Measurements from ENCODE around the gene UNC93B1. TPM values are rescaled to one million over a fixed set of nuclear protein-coding genes. Genes with fewer than 3 reads are reported as not detected.
A peak's percentile ranks its signal among the peaks of the same experiment; 100 is the strongest.

Gene UNC93B1
- polyA plus RNA-seq, 2 of the 4 experiments (the other 2 are of a cell fraction) = 49.4 to 51.2 TPM

GRCh38 chr11:68009391-68010089 is 5.6 kb upstream of the UNC93B1 start:
- Histone ChIP-seq H3K4me1 (peaks cover 71% of the 10 kb centered on the region), H3K4me2 (peak overlapping the region; percentile 96), H3K4me3 (peak overlapping the region; percentile 66), H3K9me3 (no peaks in the 10 kb centered on the region), H3K27ac (peak overlapping the region; percentile 99 to 100)
- ChIA-PET POLR2A (interaction anchor here (0.8 to 3.1 kb wide), 12 partner anchors 10 to 636 kb away, joined by 3 to 22 read pairs (median 10); partner anchors contain the start of genes CLCF1, NDUFS8 and TCIRG1), CTCF (interaction anchor here (0.6 to 10.7 kb wide), 22 partner anchors 7 to 205 kb away, joined by 3 to 204 read pairs (median 4); partner anchors contain the start of gene TCIRG1)
- ATAC-seq (no peak), FAIRE-seq (no peak), DNase-seq (ENCODE audit: low read depth in 1 of 2, low spot score in 1 of 2) (peak in 1 of 2 experiments; percentile 76)
- 8% methylated on average over 12 of the region's 12 CpGs for WGBS (ENCODE audit: missing lambda C conversion rate)
- TF ChIP-seq POLR2AphosphoS2 (conservative IDR thresholded peaks at IDR 0.05; ENCODE audit: low read length) (no peak), HEYL (CRISPR knock-in tag; IDR thresholded peaks at IDR 0.05) (no peak), POLR2A (IDR thresholded peaks at IDR 0.05; ENCODE audit: low read length) (no peak), KDM5A (IDR thresholded peaks at IDR 0.05) (no peak), ESRRA (IDR thresholded peaks at IDR 0.05; ENCODE audit: borderline replicate concordance, low read length) (no peak), MAZ (IDR thresholded peaks at IDR 0.05; ENCODE audit: borderline replicate concordance, low read depth, low read length) (no peak), JUNB (IDR thresholded peaks at IDR 0.05) (no peak), TFCP2L1 (CRISPR knock-in tag; IDR thresholded peaks at IDR 0.05) (no peak), ZC3H11A (IDR thresholded peaks at IDR 0.05) (no peak), FOSL2 (IDR thresholded peaks at IDR 0.05) (no peak), FOSL2 (CRISPR knock-in tag; IDR thresholded peaks at IDR 0.05) (no peak), FOXS1 (CRISPR knock-in tag; IDR thresholded peaks at IDR 0.05) (no peak), ZFP36 (IDR thresholded peaks at IDR 0.05; ENCODE audit: borderline replicate concordance, partially characterized antibody) (no peak), RNF2 (IDR thresholded peaks at IDR 0.05; ENCODE audit: borderline replicate concordance, low read depth) (no peak), MYC (IDR thresholded peaks at IDR 0.05; ENCODE audit: borderline replicate concordance, low read length) (no peak), CHD4 (IDR thresholded peaks at IDR 0.05; ENCODE audit: borderline replicate concordance) (no peak), HOXB5 (CRISPR knock-in tag; IDR thresholded peaks at IDR 0.05) (no peak), BHLHE40 (IDR thresholded peaks at IDR 0.05; ENCODE audit: low read depth, low read length) (peak; percentile 30; the same call in 1 of the 2 replicates), ZSCAN20 (CRISPR knock-in tag; IDR thresholded peaks at IDR 0.05) (no peak), GATA3 (IDR thresholded peaks at IDR 0.05; ENCODE audit: borderline replicate concordance) (no peak), CBX8 (IDR thresholded peaks at IDR 0.05) (no peak), PBX3 (IDR thresholded peaks at IDR 0.05) (no peak), EP300 (IDR thresholded peaks at IDR 0.05) (no peak), RCOR1 (IDR thresholded peaks at IDR 0.05; ENCODE audit: low read depth, low read length) (no peak), USF2 (IDR thresholded peaks at IDR 0.05) (no peak), E2F6 (IDR thresholded peaks at IDR 0.05; ENCODE audit: borderline replicate concordance, low read depth) (no peak), CEBPB (IDR thresholded peaks at IDR 0.05) (no peak), MAFK (IDR thresholded peaks at IDR 0.05; ENCODE audit: partially characterized antibody) (no peak), ZNF302 (CRISPR knock-in tag; IDR thresholded peaks at IDR 0.05) (no peak), NPAS2 (CRISPR knock-in tag; IDR thresholded peaks at IDR 0.05; ENCODE audit: borderline replicate concordance) (no peak), HOXB13 (CRISPR knock-in tag; IDR thresholded peaks at IDR 0.05; ENCODE audit: low read depth) (no peak; the same call in 1 of the 2 replicates), RARB (CRISPR knock-in tag; IDR thresholded peaks at IDR 0.05) (0 out of 2 replicates have a peak, but pooled peaks have one; percentile 64), TP53 (CRISPR knock-in tag; IDR thresholded peaks at IDR 0.05) (no peak), JUN (IDR thresholded peaks at IDR 0.05) (no peak), SMC3 (IDR thresholded peaks at IDR 0.05) (peak; percentile 58)
- TF ChIP-seq, protein P1, sequence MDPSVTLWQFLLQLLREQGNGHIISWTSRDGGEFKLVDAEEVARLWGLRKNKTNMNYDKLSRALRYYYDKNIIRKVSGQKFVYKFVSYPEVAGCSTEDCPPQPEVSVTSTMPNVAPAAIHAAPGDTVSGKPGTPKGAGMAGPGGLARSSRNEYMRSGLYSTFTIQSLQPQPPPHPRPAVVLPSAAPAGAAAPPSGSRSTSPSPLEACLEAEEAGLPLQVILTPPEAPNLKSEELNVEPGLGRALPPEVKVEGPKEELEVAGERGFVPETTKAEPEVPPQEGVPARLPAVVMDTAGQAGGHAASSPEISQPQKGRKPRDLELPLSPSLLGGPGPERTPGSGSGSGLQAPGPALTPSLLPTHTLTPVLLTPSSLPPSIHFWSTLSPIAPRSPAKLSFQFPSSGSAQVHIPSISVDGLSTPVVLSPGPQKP (IDR thresholded peaks at IDR 0.05; ENCODE audit: low read depth, low read length) = no peak
- TF ChIP-seq, protein P2, sequence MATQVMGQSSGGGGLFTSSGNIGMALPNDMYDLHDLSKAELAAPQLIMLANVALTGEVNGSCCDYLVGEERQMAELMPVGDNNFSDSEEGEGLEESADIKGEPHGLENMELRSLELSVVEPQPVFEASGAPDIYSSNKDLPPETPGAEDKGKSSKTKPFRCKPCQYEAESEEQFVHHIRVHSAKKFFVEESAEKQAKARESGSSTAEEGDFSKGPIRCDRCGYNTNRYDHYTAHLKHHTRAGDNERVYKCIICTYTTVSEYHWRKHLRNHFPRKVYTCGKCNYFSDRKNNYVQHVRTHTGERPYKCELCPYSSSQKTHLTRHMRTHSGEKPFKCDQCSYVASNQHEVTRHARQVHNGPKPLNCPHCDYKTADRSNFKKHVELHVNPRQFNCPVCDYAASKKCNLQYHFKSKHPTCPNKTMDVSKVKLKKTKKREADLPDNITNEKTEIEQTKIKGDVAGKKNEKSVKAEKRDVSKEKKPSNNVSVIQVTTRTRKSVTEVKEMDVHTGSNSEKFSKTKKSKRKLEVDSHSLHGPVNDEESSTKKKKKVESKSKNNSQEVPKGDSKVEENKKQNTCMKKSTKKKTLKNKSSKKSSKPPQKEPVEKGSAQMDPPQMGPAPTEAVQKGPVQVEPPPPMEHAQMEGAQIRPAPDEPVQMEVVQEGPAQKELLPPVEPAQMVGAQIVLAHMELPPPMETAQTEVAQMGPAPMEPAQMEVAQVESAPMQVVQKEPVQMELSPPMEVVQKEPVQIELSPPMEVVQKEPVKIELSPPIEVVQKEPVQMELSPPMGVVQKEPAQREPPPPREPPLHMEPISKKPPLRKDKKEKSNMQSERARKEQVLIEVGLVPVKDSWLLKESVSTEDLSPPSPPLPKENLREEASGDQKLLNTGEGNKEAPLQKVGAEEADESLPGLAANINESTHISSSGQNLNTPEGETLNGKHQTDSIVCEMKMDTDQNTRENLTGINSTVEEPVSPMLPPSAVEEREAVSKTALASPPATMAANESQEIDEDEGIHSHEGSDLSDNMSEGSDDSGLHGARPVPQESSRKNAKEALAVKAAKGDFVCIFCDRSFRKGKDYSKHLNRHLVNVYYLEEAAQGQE (IDR thresholded peaks at IDR 0.05) = no peak

All from A549 (cell line).